GM12874 (cell line): ENCODE results near the gene CTNNA1.

Experiments used
- TF ChIP-seq, protein P1 (sequence below): IDR thresholded peaks from 2 replicates; pipeline ENCODE4 v1.5.1; 2011; ENCODE audit warnings: low read depth, mild to moderate bottlenecking, control low read depth, low read length, moderate library complexity; ENCODE audit not compliant: insufficient read depth

The CTNNA1 gene

DNA sequence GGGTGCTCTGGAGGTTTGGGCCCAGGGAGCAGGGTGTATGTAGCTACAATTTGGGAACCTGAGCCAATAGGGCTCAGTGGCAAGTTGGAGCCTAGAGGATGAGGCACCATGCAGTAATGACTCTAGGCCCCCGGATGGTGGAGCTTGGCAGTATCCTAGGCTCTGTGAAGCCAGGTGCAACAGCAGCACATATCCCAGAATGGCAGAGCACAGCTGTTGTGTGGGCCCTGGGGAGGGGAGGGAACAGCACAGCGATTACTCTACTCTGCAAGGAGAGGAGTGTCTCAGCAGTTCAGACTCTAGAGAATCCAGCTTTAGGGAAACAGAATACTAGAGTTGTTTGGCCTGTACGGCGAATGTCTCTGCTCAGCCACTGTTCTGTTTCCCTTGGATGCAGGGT lies 65.9 kb downstream of the CTNNA1 start:
- TF ChIP-seq, protein P1, sequence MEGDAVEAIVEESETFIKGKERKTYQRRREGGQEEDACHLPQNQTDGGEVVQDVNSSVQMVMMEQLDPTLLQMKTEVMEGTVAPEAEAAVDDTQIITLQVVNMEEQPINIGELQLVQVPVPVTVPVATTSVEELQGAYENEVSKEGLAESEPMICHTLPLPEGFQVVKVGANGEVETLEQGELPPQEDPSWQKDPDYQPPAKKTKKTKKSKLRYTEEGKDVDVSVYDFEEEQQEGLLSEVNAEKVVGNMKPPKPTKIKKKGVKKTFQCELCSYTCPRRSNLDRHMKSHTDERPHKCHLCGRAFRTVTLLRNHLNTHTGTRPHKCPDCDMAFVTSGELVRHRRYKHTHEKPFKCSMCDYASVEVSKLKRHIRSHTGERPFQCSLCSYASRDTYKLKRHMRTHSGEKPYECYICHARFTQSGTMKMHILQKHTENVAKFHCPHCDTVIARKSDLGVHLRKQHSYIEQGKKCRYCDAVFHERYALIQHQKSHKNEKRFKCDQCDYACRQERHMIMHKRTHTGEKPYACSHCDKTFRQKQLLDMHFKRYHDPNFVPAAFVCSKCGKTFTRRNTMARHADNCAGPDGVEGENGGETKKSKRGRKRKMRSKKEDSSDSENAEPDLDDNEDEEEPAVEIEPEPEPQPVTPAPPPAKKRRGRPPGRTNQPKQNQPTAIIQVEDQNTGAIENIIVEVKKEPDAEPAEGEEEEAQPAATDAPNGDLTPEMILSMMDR: no peak

DNA sequence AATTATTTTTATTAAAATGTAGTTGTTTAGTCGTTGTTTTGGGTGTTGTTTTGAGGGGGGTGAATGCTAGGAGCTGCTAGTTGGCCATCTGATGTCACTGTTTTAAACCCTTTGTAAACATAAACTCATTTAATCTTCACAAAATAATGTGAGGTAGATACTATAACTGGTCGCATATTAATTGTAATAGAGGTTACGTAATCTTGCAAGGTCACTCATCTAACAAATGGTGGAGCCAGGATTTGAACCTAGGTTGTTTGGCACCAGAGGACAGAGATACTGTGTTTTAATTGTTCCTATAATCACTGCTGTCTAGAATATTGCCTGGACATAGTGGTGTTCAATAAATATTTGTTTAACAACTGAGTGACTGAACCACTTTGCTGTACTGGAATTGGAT lies 67.5 kb downstream of the CTNNA1 start:
- TF ChIP-seq, protein P1: no peak

DNA sequence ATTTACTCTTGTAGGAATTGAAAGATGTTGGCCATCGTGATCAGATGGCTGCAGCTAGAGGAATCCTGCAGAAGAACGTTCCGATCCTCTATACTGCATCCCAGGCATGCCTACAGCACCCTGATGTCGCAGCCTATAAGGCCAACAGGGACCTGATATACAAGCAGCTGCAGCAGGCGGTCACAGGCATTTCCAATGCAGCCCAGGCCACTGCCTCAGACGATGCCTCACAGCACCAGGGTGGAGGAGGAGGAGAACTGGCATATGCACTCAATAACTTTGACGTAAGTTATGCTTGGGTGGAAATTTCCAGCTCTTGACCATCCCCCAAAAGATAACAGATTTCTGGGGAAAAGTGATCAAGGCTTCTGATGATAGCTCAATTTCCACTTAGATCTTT lies 71.3 kb downstream of the CTNNA1 start:
- TF ChIP-seq, protein P1: no peak

DNA sequence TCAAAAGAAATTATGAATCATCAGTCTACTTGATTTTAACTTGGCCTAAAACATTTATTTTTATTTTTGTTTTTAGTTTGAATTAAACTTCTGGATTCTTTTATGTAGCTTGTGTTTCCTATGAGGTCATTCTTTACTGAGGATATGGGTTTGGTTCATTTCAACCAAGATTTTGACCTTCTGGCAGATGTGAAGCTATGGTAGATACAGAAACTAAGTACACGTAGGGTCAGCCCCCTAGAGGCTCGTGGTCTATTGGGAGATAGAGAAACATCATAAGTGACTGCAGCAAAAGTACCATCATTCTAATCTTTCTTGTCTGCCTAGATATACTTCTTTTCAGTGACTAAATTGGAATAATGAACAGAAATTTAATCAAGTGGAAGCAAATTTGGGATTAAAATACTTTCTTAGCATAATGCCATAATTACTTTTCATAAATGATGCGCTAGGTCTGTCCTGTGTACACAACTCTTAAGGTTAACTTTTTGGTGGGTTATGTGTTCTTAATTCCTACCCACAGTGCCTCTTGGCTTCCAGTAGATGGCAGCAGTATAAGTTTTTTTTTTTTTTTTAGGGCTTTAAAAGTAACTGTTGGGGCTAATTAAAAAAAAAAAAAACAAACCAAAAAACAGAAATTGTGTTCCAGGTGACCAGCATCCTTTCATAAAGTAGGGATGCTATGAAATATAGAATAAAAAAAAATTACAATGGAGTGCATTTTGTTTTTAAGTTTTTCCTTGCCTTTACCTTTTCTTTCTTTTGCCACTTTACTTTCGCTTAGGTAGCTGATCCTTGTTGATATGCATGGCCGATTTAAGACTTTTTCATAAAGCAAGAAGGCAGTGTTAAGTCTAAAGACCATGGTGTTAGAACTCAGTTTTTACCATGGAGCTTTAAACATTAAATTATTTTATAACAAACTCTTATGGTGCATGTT lies 72.0 kb downstream of the CTNNA1 start:
- TF ChIP-seq, protein P1: peak; percentile 46; the same call in 1 of the 2 replicates

DNA sequence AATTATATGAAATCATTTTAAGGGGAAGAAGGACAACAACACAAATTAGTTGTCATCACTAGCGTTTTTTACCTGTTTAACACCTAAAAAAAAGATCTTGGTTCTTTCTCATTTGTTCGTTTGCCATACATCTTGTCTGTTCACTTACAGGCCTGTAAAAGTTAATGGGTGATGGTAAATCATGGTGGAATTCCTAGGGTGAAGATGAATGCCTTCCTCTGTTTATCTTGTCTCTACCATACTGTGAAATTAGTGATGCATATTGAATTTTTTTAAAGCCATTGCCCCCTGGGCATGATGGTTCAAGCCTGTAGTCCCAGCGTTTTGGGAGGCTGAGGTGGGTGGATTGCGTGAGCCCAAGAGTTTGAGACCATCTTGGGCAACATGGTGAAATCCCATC lies 75.3 kb downstream of the CTNNA1 start:
- TF ChIP-seq, protein P1: no peak

DNA sequence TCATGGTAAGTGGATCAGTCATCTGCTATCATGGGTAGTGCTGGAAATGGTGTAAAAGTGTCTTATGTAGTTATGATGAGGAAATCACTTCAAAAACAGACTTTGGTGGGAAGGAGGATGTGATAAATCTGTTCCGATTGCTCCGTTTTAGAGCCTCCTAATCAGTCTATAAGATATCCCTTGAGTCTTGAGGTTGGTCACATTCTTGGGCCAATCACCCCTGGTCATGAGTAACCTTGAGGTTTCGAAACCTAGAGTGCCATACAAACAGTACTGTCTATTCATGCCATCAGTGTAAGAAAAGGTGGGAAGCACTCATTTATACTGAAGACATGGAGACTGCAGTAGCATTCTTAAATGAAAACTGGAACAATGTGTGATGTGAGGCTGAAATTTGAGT lies 76.1 kb downstream of the CTNNA1 start:
- TF ChIP-seq, protein P1: no peak

DNA sequence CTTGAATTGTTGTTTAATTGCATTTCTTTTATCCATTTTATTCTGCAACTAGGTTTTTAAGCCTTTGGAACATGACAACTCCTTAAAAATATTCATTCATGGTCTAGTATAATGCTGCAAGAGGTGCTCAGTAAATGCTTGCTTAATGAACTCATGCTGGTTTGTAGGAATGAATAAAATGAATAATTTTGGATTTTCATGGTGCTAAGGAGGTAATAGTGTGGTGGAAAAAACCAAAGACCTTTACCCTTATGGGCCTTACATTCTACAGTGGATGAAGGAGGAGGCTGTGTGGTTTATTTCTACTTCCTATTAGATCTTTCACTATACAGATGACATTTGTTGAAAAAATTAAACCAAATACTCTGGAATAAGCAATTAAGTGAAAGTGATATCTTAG lies 78.5 kb downstream of the CTNNA1 start:
- TF ChIP-seq, protein P1: no peak
